Middle frontal gyrus (tissue), 1 donor: Measurements from ENCODE around the gene GRAMD1A.
"Not testable (repeated sequence)": the region's sequence is repeated elsewhere in the genome, so short reads cannot be mapped to it uniquely, and the experiment has no call there.

Experiments
- DNase-seq: peaks from one replicate; pipeline ENCODE4 v3.0.0-alpha.2; 2015; ENCODE audit warnings: low spot score; ENCODE audit errors: extremely low spot score

Gene GRAMD1A

DNA sequence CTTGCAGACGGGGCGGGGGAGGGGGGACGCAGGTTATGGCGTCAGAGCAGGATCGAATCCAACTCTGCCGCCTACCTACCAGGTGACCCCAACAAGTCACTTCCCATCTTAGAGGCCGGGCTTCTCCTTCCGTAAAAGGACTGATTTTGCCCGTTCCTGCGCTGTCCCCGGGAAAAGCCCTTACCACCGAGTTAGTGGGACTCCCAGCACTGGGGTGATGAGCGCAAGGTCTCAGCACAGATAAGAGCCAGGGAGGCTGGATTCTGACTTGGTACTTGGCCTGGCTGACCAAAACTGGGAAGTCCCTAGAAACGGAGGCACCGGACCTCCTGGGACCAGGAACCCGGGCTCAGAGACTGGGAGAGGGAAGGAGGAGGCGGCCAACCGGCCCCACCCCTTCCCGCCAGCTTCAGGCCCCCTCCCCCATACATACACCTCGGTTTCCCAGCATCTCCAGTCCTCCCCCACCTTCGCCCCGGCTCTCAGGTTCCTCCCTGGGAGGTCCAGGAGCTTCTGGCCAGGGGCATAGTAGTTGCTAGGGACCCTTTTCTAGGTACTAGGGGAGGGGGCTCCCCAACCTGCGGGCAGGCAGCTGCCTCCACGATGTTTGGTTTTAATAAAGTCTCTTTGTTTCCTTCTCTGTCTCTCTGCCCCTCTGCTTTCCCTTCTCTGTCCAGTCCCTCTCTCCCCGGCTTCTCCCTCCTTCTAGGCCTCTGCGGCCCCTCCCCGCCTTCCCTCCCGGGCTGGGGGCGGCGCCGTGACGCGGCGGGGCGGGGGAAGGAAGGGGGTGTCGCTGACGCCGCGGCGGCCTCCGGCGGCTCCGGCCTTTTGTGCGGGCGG lies at the start of gene GRAMD1A:
Gene GRAMD1A, plus strand, starts transcription at position 826 of the 840 bp plus-strand sequence. CDS start 156 bp downstream, outside the sequence.
- DNase-seq: peak; percentile 54

GRCh38 chr19:34953092-34953491 lies 47.0 kb upstream of the GRAMD1A start:
- no peak for DNase-seq

- DNase-seq: no peak
These were observed 42.0 kb upstream of the GRAMD1A start for GRCh38 chr19:34957830-34958751.

DNA sequence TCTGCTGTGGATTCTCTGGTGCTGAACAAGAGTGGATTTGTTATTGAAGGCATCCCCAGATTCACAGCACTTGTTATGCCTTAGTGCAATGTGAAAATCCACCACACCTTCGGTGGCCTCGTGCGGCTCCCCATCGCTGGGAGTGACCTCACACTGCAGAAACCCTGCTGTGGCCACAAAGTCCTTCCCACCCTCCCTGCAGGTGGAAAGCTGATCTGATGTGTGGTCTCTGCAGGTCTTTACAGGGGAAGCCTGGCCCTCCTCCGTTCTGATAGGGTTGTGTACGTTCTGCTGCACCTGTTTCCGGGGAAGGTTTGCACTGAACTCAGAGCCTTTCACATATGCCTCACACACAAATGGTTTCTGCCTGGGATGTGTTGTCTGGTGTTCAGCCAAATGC lies 41.1 kb upstream of the GRAMD1A start:
- no peak for DNase-seq

- no peak for DNase-seq
These were observed 39.9 kb upstream of the GRAMD1A start for GRCh38 chr19:34960103-34960805.

DNA sequence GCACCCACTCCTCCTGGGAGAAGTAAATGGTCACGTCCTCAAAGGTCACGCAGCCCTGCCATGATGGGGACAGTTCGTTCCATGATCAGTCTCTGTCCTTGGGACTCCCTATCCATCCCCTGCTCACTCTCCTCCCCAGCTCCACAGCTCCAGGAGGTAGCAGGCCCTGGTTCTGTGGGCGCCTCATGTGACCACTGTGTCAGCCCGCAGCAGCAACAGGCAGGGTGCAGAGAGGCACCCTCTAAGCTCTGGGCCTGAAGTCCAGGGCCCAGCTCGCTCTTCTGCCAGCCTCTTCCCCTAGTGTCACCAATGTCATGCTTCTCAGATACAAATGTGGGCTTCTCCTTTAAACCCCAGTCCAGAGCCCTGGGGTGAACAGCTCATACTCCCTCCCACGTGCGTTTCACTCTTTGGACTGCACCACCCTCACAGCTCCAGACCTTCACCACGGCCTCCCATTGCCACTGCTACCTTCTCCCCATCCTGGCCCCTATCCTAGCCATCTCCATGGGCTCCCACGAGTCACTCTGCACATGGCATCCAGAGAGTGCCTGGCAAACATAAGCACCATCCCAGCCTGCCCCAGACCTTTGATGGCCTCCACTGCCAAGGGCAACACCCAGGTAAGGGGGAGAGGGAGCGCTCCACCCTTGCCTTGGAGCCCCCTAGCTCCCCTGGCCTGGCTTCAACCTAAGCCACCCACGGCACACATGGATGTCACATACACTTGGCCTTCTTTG lies 39.0 kb upstream of the GRAMD1A start:
- no peak for DNase-seq

- no peak for DNase-seq
These were observed 38.1 kb upstream of the GRAMD1A start for GRCh38 chr19:34961775-34962686.

GRCh38 chr19:34962687-34963572 lies 37.2 kb upstream of the GRAMD1A start:
- no peak for DNase-seq

GRCh38 chr19:34963573-34964406 lies 36.3 kb upstream of the GRAMD1A start, which contains the start of gene ZNF792:
TSS of gene ZNF792 (minus strand) at chr19:34964229. CDS start at chr19:34963662, 567 bp downstream.
- no peak for DNase-seq

GRCh38 chr19:34964598-34964997 lies 35.5 kb upstream of the GRAMD1A start:
- no peak for DNase-seq

DNA sequence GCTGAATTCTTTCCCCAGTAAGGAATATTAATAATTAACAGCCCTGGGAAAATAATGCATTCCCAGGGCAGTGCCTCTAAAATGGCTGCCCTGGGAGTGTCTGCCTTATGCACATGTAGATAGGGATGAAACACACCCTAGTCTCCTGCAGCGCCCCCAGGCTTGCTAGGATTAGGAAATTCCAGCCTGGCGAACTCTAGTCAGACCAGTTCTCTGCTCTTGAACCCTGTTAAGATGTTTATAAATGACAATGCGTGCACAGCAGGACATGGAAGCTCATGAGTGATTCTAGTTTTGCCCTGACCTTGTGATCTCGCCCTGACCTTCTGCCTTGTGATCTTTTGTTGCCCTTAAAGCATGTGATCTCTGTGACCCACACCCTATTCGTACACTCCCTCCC lies 34.6 kb upstream of the GRAMD1A start:
- DNase-seq: not testable (repeated sequence)

DNA sequence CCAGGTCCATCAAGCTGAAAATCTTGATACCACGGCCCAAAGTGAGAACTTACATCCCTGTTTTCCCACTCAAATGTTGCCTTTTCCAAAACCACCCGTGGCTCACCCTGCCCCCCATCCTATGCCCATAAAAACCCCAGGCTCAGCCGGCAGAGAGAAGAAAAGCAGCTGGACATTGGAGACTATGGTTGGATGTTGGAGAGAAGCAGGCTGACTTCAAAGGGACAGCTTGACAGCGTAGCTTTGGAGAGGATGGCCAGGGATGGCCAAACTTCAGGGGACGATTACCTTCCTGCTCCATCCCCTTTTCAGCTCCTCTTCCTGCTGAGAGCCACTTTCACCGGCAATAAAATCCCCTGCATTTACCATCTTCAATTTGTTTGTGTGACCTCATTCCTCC lies 32.6 kb upstream of the GRAMD1A start:
- DNase-seq: no peak

- no peak for DNase-seq
These were observed 30.4 kb upstream of the GRAMD1A start for GRCh38 chr19:34969721-34970120.

- not testable (repeated sequence) for DNase-seq
These were observed 29.8 kb upstream of the GRAMD1A start for GRCh38 chr19:34970185-34970780.

- DNase-seq: no peak
These were observed 27.9 kb upstream of the GRAMD1A start for GRCh38 chr19:34972163-34972705.

DNA sequence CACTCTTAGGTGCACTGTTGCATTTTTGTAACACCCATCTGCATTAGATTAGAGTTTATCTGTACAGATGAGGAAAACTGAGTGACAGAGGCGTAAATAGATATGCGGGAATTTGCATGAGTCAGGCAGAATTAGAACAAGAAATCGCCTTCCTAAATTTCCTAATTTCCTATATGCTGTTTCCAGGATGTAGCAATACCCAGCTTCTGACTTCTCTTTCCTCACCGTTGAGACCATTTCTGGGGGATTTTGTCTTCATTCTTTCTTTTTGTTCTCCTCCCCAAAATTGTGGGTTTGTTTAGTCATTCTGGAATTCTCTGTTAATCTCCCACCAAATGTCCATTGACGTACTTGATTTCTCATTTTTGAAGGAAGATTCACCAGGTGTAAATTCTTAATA lies 25.5 kb upstream of the GRAMD1A start:
- no peak for DNase-seq

- DNase-seq: no peak
These were observed 25.1 kb upstream of the GRAMD1A start for GRCh38 chr19:34975056-34975455.
